AG08395 (cell line): Measurements from ENCODE around the gene SLC43A2.

Experiments used
- DNase-seq: peaks from one replicate; pipeline ENCODE4 v3.0.0; 2012; ENCODE audit warnings: mixed read lengths, low spot score

Gene SLC43A2

GRCh38 chr17:1623057-1623630 is 5.5 kb downstream of the SLC43A2 start:
- no peak for DNase-seq

DNA sequence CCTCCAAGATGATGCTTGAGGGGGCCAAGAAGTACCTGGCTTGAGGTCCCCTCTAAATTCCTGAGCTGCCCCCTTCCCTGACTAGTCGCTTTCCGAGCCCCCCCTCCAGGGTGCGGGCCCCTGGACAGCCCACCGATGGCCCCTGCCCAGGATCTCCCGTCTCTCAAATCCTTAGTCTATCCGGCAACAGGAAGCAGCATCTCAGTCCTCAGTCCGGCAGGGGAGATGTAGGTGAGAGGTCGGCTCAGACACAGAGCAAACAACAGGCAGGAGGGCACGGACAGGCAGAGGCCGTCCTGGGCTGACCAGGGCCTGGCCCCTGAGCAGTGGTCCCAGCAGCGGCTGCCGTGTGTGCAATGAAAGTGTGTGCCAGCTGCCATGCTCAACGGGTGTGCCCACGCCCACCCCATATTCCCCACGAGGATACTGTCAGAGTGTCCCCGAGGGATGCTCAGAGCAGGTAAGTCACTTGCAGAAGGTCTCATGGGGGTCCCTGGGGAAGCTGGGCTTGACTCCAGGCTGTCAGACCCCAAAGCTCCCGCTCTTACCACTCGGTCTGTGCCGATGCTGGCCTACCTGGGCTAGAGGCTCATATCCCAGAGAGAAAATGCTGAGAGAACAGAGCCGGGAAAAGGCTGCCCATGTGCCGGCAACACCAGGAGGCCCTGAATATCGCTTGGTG is 7.2 kb downstream of the SLC43A2 start:
- DNase-seq: no peak

DNA sequence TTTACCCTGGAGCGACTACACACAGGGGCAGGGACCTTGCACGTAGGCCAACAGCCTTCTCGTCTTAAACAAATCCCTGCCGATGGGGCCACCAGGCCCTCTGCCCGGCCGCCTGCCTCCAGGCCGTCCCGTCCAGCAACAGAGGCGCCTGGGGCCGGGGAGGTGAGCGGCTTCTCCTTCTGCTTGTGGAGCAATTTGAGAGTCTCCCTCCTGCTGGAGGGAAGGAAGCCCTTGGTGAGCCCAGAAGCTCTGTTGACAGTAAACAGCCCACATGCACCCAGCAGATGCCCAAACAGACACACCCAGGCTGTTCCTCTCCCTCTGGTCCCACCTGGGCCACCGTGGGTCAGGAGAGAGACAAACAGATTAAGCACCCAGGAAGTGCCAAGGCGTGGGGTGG is 8.1 kb downstream of the SLC43A2 start:
- no peak for DNase-seq

- DNase-seq: peak; percentile 78
Observed at GRCh38 chr17:1617620-1618174, 10.9 kb downstream of the SLC43A2 start.

GRCh38 chr17:1616101-1616500 is 12.5 kb downstream of the SLC43A2 start:
- no peak for DNase-seq

DNA sequence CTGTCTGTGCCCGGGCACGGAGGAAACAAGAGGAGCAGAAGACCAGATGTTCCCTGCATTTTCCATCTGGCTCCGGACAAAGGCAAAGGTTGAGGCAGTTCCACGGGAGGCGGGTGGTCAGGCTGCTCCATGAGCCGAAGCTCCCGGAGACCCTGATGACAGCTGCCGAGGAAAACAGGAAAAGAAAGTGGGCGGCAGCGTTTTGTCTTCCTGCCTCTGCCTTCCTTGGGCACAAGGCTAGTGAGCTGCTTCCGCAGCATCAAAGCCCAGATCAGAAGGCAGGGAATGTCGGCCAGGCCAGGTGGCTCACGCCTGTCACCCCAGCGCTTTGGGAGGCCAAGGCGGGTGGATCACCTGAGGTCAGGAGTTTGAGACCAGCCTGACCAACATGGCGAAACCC is 16.2 kb downstream of the SLC43A2 start:
- DNase-seq: no peak

DNA sequence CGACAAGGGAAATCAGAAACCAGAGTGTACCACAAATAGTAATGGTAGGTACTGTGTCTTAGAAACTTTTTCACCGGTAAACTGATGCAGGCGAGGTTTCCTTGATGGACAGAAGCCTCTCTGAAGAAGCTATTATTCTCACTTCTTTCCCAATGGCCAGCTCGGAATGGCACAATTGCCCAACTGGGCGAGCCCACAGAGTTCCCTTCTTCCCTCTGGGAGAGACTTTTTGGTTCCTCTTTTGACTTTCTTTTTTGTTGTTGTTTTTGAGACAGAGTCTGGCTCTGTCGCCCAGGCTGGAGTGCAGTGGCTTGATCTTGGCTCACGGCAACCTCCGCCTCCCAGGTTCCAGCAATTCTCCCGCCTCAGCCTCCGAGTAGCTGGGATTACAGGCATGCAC is 16.9 kb downstream of the SLC43A2 start:
- DNase-seq: no peak

- DNase-seq: no peak
Observed at GRCh38 chr17:1608676-1609075, 20.0 kb downstream of the SLC43A2 start.

- DNase-seq: no peak
Observed at GRCh38 chr17:1607971-1608320, 20.7 kb downstream of the SLC43A2 start.

GRCh38 chr17:1606352-1606985 is 22.2 kb downstream of the SLC43A2 start:
- DNase-seq: no peak

- DNase-seq: no peak
Observed at GRCh38 chr17:1605681-1606351, 22.8 kb downstream of the SLC43A2 start.

DNA sequence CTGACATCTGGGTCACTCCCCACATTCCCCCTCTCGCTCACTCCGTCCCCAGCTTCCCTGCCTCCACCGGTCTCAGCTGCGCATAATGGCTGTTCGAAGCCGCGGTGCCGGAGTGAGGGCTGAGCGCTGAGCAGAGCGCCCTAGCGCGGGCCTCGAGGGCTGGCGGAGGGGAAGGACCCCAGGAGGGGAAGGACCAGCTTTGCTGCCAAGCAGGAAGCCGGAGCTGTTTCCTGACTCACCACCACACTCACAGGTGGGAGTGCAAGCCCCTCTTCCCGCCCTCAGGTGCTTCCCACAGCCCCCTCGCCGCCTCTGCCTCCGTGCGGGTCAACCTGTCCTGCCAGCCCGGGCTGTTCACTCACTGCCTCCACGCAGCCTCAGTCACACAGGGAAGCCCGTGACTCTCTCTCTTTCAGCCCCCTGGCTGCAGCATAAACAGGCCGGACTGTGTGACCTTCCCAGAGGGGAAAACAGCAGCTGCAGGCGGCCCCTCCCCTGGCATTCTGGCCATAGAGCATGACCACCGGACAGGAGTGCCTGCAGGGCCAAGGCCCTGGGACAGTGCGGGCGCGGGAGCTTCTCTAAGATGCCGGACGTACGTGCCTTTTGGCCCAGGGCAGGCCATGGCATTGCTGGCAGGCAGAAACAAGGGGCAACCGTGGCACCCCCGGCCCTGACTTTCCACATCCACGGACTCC is 23.7 kb downstream of the SLC43A2 start:
- DNase-seq: no peak

DNA sequence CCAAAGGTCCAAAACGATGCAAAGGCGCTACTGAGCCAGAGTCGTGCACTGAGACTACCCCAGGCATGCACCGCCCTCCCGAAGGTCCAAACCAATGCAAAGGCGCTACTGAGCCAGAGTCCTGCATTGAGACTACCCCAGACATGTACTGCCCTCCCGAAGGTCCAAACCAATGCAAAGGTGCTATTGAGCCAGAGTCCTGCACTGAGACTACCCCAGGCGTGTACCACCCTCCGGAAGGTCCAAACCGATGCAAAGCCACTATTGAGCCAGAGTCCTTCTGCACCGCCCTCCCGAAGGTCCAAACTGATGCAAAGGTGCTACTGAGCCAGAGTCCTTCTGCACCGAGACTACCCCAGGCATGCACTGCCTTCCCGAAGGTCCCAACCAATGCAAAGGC is 27.1 kb downstream of the SLC43A2 start:
- no peak for DNase-seq

DNA sequence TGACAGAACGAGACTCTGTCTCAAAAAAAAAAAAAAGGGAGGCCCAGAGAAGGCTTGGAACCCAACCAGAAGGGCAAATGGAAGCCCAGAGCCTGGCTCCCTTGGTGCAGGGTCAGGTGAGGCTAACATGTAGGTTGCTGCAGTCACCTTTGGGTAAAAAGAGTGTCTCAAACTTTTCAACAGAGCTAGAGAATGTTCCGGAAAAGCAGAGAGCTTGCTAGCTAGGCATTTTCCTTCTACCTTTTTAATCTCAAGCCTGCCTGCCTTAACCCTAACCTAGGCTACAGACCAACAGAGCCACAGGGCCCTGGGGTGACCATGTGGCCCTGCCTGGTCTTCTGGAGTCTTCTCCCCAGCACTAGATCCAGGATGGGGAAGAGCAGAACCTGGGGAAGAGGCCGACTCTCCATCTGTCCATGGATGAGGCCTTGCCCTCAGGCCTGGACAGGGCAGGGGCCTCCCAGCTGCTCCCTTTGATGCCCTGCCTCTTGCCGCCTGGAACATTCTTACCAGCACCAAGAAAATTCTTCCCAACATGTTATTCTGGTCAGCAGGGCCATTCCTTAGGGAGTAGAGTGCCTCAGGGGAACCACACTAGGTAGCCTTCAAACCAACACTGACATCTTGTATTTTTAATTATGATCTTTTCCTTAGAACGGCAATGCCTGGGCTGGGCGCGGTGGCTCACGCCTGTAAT is 30.1 kb downstream of the SLC43A2 start:
- DNase-seq: no peak

- DNase-seq: no peak
Observed at GRCh38 chr17:1597861-1598342, 30.7 kb downstream of the SLC43A2 start.

DNA sequence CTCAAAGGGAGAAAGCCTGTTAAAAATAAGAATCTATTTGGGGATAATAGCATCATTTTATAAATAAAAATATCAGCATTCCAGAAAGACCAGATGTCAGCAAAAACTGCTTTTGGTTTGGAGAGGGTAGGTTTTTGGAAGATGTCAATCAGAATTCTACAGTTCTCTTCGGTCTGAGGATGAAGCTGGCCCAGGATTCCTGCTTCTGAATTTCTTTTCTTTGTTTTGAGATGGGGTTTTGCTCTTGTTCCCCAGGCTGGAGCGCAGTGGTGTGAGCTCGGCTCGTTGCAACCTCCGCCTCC is 35.1 kb downstream of the SLC43A2 start:
- DNase-seq: no peak

DNA sequence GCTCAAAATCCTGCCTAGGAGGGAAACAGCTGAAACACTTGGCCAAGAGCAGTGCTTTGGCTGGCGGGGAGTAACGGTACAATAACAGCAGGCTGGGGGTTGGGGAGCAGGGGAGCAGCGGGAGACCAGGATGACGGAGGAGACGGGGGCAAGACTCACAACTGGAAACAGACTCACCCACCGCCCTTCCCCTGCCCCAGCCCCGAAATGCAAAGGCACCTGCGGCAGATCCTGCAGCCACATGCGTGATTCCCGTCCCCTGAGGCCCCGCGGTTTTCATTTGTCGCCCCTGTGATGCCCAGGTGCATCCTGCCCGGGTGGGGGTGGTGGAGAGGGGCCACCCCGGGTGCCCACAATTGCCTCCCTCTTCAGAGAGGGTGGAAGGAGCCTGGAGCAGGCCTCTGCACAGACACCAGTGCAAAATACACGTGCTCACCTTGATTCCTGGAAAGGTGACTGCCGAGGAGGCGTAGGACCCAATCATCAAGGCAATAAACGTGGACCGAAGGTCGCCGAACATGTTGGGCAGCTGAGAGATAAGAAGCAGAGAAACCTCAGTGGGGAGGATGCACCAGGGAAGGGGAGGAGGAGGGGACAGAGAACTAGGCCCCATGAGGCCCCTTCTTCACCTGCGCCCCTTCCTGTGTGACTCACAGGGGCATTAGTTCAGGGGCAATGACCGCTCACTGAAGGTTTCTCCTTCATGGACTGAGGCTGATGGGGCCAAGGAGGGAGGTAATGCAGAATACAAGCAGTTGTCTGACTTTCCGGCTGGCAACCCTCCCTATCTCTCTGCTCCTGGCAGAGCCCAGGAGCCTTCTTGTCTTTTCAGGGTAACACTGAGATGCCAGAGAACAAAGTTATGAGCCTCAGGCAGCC is 35.6 kb downstream of the SLC43A2 start:
- DNase-seq: no peak

- DNase-seq: no peak
Observed at GRCh38 chr17:1591474-1592090, 37.1 kb downstream of the SLC43A2 start.

DNA sequence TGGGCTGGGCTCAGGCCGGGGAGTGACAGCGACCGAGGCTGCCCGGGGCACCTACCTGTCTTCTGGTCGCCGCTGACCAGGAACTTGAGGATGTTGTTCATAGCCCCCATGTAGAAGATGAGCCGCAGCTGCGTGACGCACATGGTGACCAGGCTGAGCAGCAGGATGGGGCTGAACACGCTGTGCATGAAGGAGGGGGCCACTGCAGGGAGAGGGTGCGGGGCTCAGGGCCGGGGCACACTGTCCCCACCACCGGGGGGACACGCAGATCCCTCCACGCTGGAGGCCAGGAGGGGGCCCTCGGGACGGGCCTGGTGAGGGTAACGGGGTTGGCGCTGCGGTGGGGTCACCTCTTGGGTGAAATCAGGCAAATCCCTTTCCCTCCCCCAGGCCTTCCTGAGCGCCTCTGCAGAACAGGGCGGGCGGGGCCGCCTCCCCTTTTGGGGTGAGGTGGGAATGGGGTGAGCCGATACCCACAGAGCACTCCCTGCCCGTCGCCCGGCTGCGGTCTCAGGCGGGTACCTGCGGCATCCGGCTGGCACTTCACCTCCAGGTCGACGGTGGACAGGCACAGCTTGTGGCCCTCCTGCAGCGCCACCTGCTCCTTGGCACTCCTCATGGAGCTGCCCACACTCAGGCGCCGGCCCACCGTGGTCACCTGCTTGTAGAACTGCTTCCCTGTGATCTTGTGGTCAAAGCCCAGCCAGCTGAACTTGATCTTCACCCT is 37.7 kb downstream of the SLC43A2 start:
- DNase-seq: no peak
